ENCODE results near the gene TSPAN6. TPM values are rescaled to one million over a fixed set of nuclear protein-coding genes. Genes with fewer than 3 reads are reported as not detected.

TSPAN6 gene
- polyA plus RNA-seq, 3 donors = 169 to 186 (median 173) TPM

DNA sequence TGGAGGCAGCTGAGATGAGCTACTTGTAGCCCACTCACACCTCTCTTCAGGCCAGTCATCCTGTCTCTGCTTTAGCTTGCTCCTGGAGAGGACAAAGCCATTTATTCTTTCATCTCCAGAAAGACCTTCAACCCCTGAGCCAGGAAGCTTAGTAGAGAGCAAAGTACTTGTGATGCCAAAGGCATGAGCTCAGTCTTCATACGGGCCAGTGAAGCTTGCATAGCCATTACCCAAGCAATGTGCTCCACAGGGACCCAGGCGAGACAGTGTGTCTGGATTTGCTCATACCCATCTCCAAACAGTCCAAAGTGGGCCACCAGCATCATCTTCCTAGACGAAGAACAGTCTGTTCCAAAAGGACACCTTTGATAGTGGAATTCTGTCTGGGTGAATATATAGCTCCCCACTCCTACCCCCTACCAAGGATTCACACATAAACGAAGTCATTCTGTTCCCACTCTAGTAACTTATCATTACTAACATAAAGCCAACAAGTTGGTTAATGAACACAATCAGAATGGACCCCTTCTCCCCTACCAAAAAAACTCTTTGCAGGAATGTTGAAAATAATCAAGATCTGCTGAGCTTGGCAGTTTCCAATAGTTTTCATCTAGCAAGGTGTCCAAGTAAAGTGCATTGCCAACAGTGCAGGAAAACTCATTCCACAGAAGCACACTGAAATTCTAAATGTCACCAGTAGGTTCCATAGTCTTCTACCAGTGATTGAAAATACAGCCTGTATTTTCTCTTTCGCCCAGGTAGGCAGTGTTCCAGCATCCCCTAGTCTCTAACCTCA lies 45.2 kb downstream of the TSPAN6 start:
- no peak for DNase-seq (ENCODE audit: low read depth in 3 of 3, low spot score in 2 of 3)

DNA sequence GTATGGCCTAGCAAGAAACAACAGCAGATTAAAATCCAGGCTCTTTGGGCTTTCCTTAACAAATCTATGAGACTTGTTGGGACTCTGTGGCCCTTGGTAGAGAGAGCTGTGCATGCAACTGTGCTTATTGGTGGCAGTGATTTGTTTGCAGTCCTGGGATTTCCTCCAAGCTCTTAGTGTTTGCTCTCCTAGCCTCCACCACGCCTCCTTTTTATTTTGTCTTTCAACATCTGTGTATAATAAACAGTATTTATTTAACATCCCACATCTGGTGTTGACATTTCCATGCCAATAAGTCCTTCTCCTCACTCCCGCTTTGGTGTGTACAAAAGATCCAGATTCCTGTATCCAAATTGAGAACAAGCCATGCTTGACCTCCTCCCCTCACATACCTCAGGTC lies 48.7 kb downstream of the TSPAN6 start:
- DNase-seq (ENCODE audit: low read depth in 3 of 3, low spot score in 2 of 3) = peak in 1 of 3 donors; percentile 5

DNA sequence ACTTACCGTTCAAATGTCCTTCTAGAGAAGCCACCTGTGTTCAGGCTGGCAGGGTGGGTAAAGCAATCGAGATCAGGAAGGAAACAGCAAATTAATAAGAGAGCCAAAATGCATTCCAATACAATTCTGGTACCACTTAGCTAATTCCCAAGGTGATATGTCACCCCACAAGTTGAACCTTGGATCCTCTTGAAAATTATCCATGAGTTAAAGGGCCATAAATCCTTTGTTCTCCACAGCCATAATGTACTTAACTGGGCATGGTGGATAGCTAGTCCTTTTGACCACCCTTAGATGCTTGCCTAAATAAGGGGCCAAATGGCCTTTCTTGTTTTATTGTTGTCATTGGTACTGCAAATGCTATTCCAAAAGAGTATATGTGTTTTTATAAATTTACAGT lies 49.9 kb downstream of the TSPAN6 start:
- DNase-seq (ENCODE audit: low read depth in 3 of 3, low spot score in 2 of 3) = no peak

DNA sequence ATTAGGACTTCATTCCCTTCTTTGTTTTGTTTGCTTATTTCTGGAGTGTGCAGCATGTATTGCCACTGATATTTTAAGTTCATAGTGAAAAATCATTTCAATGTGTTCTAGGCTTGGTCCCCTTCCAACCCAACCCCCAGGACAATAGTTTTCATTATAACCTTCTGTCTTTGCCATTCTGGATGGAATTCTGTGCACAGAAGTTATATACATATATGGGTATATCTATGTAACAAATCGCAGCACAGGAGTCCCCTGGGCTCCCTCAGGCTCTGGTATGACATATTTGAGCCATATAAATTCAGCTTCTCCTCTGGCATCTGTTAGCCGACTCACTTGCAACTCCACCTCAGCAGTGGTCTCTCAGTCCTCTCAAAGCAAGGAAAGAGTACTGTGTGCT lies 52.0 kb downstream of the TSPAN6 start, which contains the start of gene TNMD:
Gene TNMD (plus strand): TSS at position 326 of the 400 bp plus-strand sequence. CDS start 83 bp downstream, outside the sequence.
- DNase-seq (ENCODE audit: low read depth in 3 of 3, low spot score in 2 of 3) = no peak

Other genes starting within 250 kb of the TSPAN6 start
- 1 to 10 TPM; 1.9 to 2.6 (median 2.2) TPM for gene PCDH19, start 226.5 kb downstream of the TSPAN6 start, polyA plus RNA-seq (ENCODE audit: insufficient read length in 3 of 3)
- 1 to 10 TPM; 3.2 to 3.8 (median 3.4) TPM for gene TNMD, start 51.9 kb downstream of the TSPAN6 start, polyA plus RNA-seq (ENCODE audit: insufficient read length in 3 of 3)
- 10 to 100 TPM in 2 of 3 donors, 1 to 10 TPM in 1; 9.9 to 12.0 (median 10.8) TPM for gene SRPX2, start 7.4 kb upstream of the TSPAN6 start, polyA plus RNA-seq (ENCODE audit: insufficient read length in 3 of 3)
- gene SYTL4, start 95.3 kb upstream of the TSPAN6 start, polyA plus RNA-seq (ENCODE audit: insufficient read length in 3 of 3) = 10 to 100 TPM; 21.8 to 27.9 (median 24.9) TPM
- 10 to 100 TPM; 24.4 to 26.0 (median 24.6) TPM for gene CSTF2, start 183.6 kb upstream of the TSPAN6 start, polyA plus RNA-seq (ENCODE audit: insufficient read length in 3 of 3)
- gene NOX1, start 237.6 kb upstream of the TSPAN6 start, polyA plus RNA-seq (ENCODE audit: insufficient read length in 3 of 3) = under 1 TPM; 0.33 to 0.97 (median 0.74) TPM